HL-60 (cell line): ENCODE data around the gene ZNF2.

Experiments used
- DNase-seq, 2 experiments: peaks; one replicate each; pipeline ENCODE4 v3.0.0-alpha.2; 2010 to 2020; ENCODE audit warnings: low read depth in 1 of 2, low spot score in 1 of 2
- H3K27ac ChIP-seq: fragments of 250-450 bp; sonication (Bioruptor Pico); replicated peaks from 2 replicates; pipeline ENCODE4 v1.5.1; 2020; ENCODE audit warnings: mild to moderate bottlenecking, moderate library complexity
- H3K27me3 ChIP-seq: fragments of 250-450 bp; sonication (Bioruptor Pico); 2 replicates; pipeline ENCODE4 v1.5.1; 2021; ENCODE audit warnings: mild to moderate bottlenecking, moderate library complexity; ENCODE audit not compliant: insufficient read depth, poor library complexity, severe bottlenecking
- H3K4me3 ChIP-seq: replicated peaks from 2 replicates; pipeline ENCODE4 v1.5.1; 2011; ENCODE audit warnings: mild to moderate bottlenecking, control low read depth, low read length; ENCODE audit not compliant: insufficient read depth
- CTCF ChIP-seq: IDR thresholded peaks from one replicate; pipeline ENCODE4 v1.5.1; 2011; ENCODE audit warnings: low read length, control low read depth, inconsistent platforms; ENCODE audit not compliant: insufficient read depth
- GABPA ChIP-seq: IDR thresholded peaks from 2 replicates; pipeline ENCODE4 v1.6.1; 2012; ENCODE audit warnings: low read depth
- POLR2AphosphoS5 ChIP-seq: IDR thresholded peaks from 2 replicates; pipeline ENCODE4 v1.6.1; 2012; ENCODE audit warnings: low read depth
- SPI1 ChIP-seq: IDR thresholded peaks from 2 replicates; pipeline ENCODE4 v1.6.1; 2012; ENCODE audit warnings: low read depth, mild to moderate bottlenecking, borderline replicate concordance
- TF ChIP-seq, protein P1 (sequence below): IDR thresholded peaks from 2 replicates; pipeline ENCODE4 v1.6.1; 2012; ENCODE audit warnings: low read depth; ENCODE audit not compliant: insufficient replicate concordance

ZNF2 gene

GRCh38 chr2:95231723-95232122, 66.1 kb downstream of the ZNF2 start:
- TF ChIP-seq CTCF (peak; percentile 45), GABPA (no peak)
- Histone ChIP-seq H3K4me3 (no peak overlapping the region), H3K27ac (no peak overlapping the region), H3K27me3 (no peaks in the 10 kb centered on the region)
- DNase-seq: peak in 1 of 2 experiments; percentile 57

GRCh38 chr2:95232232-95232631, 66.6 kb downstream of the ZNF2 start:
- no peak for TF ChIP-seq POLR2AphosphoS5
- no peak for TF ChIP-seq GABPA
- TF ChIP-seq, protein P1, sequence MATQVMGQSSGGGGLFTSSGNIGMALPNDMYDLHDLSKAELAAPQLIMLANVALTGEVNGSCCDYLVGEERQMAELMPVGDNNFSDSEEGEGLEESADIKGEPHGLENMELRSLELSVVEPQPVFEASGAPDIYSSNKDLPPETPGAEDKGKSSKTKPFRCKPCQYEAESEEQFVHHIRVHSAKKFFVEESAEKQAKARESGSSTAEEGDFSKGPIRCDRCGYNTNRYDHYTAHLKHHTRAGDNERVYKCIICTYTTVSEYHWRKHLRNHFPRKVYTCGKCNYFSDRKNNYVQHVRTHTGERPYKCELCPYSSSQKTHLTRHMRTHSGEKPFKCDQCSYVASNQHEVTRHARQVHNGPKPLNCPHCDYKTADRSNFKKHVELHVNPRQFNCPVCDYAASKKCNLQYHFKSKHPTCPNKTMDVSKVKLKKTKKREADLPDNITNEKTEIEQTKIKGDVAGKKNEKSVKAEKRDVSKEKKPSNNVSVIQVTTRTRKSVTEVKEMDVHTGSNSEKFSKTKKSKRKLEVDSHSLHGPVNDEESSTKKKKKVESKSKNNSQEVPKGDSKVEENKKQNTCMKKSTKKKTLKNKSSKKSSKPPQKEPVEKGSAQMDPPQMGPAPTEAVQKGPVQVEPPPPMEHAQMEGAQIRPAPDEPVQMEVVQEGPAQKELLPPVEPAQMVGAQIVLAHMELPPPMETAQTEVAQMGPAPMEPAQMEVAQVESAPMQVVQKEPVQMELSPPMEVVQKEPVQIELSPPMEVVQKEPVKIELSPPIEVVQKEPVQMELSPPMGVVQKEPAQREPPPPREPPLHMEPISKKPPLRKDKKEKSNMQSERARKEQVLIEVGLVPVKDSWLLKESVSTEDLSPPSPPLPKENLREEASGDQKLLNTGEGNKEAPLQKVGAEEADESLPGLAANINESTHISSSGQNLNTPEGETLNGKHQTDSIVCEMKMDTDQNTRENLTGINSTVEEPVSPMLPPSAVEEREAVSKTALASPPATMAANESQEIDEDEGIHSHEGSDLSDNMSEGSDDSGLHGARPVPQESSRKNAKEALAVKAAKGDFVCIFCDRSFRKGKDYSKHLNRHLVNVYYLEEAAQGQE: no peak
- TF ChIP-seq SPI1: no peak
- Histone ChIP-seq H3K4me3 (no peak overlapping the region), H3K27ac (no peak overlapping the region), H3K27me3 (no peaks in the 10 kb centered on the region)
- DNase-seq: no peak
